Measurements from ENCODE around the gene FAM209A. TPM values are rescaled to one million over a fixed set of nuclear protein-coding genes. Genes with fewer than 3 reads are reported as not detected.

The FAM209A gene
- total RNA-seq, 1 donor from 2014 or later: not detected

DNA sequence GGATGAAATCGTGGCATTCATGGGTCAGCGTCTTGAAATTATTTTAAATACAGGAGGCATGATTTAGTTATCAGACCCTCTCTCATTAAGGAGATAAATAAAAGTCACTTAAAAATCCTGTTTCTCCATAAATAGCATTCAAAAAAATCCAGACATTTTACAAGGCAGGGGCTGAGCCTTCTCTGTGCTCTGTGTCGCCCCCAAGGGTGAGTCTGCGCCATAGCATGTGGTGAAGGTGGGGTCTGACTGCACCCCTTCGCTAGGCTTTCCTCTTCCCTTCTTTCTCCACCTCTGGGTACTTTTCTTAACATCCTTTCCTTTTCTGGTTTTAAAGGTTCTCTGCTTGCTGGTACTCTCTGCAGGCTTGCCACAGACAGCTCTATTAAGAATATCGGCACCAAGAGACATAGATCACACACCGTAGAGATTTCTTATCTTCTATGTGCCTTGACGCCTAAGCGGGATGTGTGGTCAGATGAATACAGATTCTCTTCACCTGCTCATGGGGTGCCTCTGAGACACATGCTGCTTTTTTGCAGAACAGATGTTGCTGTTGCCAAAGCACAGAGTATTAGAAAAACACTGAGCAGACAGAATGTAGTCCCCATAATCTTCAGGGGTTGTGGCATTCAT lies 20.1 kb upstream of the FAM209A start:
- TF ChIP-seq, protein P1, sequence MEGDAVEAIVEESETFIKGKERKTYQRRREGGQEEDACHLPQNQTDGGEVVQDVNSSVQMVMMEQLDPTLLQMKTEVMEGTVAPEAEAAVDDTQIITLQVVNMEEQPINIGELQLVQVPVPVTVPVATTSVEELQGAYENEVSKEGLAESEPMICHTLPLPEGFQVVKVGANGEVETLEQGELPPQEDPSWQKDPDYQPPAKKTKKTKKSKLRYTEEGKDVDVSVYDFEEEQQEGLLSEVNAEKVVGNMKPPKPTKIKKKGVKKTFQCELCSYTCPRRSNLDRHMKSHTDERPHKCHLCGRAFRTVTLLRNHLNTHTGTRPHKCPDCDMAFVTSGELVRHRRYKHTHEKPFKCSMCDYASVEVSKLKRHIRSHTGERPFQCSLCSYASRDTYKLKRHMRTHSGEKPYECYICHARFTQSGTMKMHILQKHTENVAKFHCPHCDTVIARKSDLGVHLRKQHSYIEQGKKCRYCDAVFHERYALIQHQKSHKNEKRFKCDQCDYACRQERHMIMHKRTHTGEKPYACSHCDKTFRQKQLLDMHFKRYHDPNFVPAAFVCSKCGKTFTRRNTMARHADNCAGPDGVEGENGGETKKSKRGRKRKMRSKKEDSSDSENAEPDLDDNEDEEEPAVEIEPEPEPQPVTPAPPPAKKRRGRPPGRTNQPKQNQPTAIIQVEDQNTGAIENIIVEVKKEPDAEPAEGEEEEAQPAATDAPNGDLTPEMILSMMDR (IDR thresholded peaks at IDR 0.05; ENCODE audit: insufficient read depth, low read length, poor library complexity, severe bottlenecking): peak; percentile 52
- no peak overlapping the region for H3K4me3 ChIP-seq (ENCODE audit: low read depth, low read length)
- no peak for DNase-seq (ENCODE audit: low read depth)

DNA sequence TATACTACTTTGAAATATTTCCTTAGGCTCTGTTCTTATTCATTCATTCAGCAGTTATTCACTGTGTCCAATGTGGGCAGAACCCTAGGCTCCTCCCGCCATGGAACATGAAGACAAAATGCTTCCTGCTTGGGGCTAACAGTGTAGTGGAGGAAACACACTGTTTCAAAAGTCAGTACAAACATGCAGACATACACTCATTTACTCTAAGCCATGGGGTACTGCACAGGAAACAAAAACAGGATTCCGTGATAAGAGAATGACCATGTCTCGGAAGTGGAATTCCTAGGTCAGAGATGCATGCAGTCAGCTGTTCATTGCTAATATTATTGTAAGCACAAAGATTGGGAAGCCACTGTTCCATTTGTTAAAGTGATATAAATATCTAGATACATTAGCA lies 18.4 kb upstream of the FAM209A start:
- no peak for DNase-seq (ENCODE audit: low read depth)
- H3K4me3 ChIP-seq (ENCODE audit: low read depth, low read length): no peak overlapping the region
- no peaks in the 10 kb centered on the region for H3K36me3 ChIP-seq (ENCODE audit: control insufficient read depth, insufficient read depth, low read length)
- TF ChIP-seq, protein P1 (IDR thresholded peaks at IDR 0.05; ENCODE audit: insufficient read depth, low read length, poor library complexity, severe bottlenecking): no peak
- no peaks in the 10 kb centered on the region for H3K27me3 ChIP-seq (ENCODE audit: control insufficient read depth, insufficient read depth, low read length)

More for the DNA sequence above, 20.1 kb upstream of the FAM209A start:
- Histone ChIP-seq H3K36me3 (ENCODE audit: control insufficient read depth, insufficient read depth, low read length) (no peaks in the 10 kb centered on the region), H3K27me3 (ENCODE audit: control insufficient read depth, insufficient read depth, low read length) (no peaks in the 10 kb centered on the region)

DNA sequence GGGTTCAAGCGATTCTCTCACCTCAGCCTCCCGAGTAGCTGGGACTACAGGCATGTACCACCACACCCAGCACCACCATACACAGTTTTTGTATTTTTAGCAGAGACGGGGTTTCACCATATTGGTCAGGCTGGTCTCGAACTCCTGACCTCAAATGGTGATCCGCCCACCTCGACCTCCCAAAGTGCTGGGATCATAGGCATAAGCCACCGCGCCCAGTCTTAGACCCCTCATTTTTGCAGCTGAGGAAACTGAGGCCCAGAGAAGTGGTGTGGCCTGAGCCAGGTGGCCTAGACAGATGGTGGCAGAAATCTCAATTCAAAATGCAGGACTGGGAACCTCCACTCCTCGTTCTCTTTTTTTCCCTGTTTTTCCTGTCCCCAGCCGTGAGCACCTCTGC lies 12.6 kb upstream of the FAM209A start:
- H3K4me3 ChIP-seq (ENCODE audit: low read depth, low read length): no peak overlapping the region
- TF ChIP-seq, protein P1 (IDR thresholded peaks at IDR 0.05; ENCODE audit: insufficient read depth, low read length, poor library complexity, severe bottlenecking): no peak
- peaks cover 2% of the 10 kb centered on the region for H3K36me3 ChIP-seq (ENCODE audit: control insufficient read depth, insufficient read depth, low read length)
- no peaks in the 10 kb centered on the region for H3K27me3 ChIP-seq (ENCODE audit: control insufficient read depth, insufficient read depth, low read length)
- DNase-seq (ENCODE audit: low read depth): no peak

DNA sequence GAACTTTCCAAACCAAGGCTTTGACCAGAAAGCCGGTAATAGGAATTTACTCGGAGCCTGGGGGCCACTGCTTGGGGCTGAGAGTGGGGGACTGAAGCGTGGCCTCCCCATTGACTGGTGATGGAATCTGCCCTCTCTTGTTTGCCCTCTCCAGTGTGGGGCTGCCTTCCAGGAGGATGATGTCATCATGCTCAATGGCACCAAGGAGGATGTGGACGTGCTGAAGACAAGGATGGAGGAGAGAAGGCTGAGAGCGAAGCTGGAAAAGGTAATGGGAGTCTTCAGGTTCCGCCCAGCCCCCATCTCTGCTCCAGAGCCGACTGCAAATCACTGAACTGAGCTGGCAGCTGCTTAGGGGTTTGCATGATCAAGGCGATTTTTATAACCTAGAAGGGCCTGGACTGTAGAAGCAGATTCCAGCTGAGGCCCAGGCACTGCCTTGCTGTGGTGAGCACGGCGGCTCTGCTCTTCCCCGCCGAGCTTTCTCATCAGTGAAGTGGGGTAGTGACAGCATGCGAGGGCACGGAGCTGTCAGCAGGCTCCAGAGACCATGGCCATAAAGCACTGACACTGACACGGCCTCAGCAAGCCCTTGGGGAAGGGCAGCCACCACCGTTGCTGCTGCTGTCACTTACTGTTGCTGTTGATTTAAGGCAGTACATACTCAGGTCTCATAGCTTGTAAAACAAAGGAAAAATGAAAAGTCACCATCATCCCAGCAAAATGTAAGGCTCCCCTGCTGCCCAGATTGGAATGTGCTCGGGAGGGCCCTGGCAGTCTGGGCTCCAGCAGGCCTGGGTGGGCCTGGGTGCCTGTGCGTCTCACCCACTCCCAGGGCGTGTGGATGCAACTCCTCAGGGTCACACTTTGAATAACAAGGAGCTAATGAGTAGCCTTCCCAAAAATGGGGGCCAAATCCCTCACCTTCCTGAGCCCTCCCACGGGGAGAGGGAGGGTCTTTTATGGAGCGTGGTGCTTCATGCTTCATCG lies 11.1 kb upstream of the FAM209A start:
- TF ChIP-seq, protein P1 (IDR thresholded peaks at IDR 0.05; ENCODE audit: insufficient read depth, low read length, poor library complexity, severe bottlenecking): no peak
- DNase-seq (ENCODE audit: low read depth): no peak
- no peaks in the 10 kb centered on the region for H3K27me3 ChIP-seq (ENCODE audit: control insufficient read depth, insufficient read depth, low read length)
- peaks cover 6% of the 10 kb centered on the region for H3K36me3 ChIP-seq (ENCODE audit: control insufficient read depth, insufficient read depth, low read length)
- no peak overlapping the region for H3K4me3 ChIP-seq (ENCODE audit: low read depth, low read length)

DNA sequence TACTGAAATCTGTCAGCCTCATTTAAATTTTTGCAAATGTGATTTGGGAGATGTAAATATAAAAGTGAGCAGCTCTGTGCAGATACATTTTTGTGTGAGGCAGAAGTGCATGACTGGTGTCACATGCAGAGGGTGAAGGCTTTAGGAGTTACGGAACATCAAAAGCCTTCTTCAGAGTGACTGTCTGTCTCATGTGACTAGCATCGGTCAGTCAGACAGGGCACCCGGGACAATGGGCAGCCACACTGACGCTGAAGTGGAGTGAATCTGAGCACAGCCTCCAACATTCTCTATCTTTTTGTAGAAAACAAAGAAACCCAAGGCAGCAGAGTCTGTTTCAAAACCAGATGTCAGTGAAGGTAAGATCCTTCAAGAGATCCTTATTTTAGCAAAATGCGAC lies 7.9 kb upstream of the FAM209A start:
- Histone ChIP-seq H3K4me3 (ENCODE audit: low read depth, low read length) (no peak overlapping the region), H3K36me3 (ENCODE audit: control insufficient read depth, insufficient read depth, low read length) (peaks cover 6% of the 10 kb centered on the region), H3K27me3 (ENCODE audit: control insufficient read depth, insufficient read depth, low read length) (no peaks in the 10 kb centered on the region)
- no peak for DNase-seq (ENCODE audit: low read depth)
- TF ChIP-seq, protein P1 (IDR thresholded peaks at IDR 0.05; ENCODE audit: insufficient read depth, low read length, poor library complexity, severe bottlenecking): no peak

All from kidney epithelial cell (primary cell).